Ovary (tissue), 9 donors: ENCODE measurements around the gene TGIF1. TPM values are rescaled to one million over a fixed set of nuclear protein-coding genes. Genes with fewer than 3 reads are reported as not detected.

Experiments used
- DNase-seq, 5 donors: peaks; one replicate each; pipeline ENCODE4 v3.0.0-alpha.2; 2019 to 2020
- H3K27ac ChIP-seq, 2 donors: fragments of 200-600 bp; one replicate each; pipeline versions ENCODE4 v1.5.1 to v1.8.0; 2019 to 2022
- H3K27me3 ChIP-seq: fragments of 200-600 bp; one replicate; pipeline ENCODE4 v1.8.0; 2022
- H3K36me3 ChIP-seq: fragments of 200-600 bp; sonication (generic); one replicate; pipeline ENCODE4 v1.5.1; 2019
- H3K4me1 ChIP-seq: one replicate; pipeline ENCODE4 v1.8.1; 2013; ENCODE audit warnings: mild to moderate bottlenecking, moderate library complexity; ENCODE audit not compliant: insufficient read depth
- H3K4me3 ChIP-seq: fragments of 200-600 bp; sonication (generic); one replicate; pipeline ENCODE4 v1.5.1; 2017
- H3K9me3 ChIP-seq, 2 donors: fragments of 200-600 bp in 1 of 2; sonication (generic) in 1 of 2; one replicate each; pipeline versions ENCODE4 v1.5.1 to v1.8.1; 2013 to 2019; ENCODE audit warnings: mild to moderate bottlenecking in 1 of 2, moderate library complexity in 1 of 2
- EP300 ChIP-seq: sonication (generic); formaldehyde crosslinking; IDR thresholded peaks from one replicate; pipeline ENCODE4 v1.6.1; 2017; ENCODE audit warnings: antibody characterized with exemption
- POLR2A ChIP-seq: fragments of 450-650 bp; IDR thresholded peaks from one replicate; pipeline ENCODE4 v1.6.1; 2017; ENCODE audit warnings: antibody characterized with exemption, mild to moderate bottlenecking, moderate library complexity
- WGBS, 3 donors: extraction: QIAGEN DNeasy Blood & Tissue Kit in 1 of 3; methylation state at CpG; one replicate each; pipeline versions ENCODE4 v1.1.5 to v1.1.7; 2013 to 2017; 5-methylcytosine and 5-hydroxymethylcytosine counted together
- intact Hi-C, 4 donors: fragments of 100-400 bp; cut with DNase I; formaldehyde crosslinking; loops; one replicate each; pipeline versions ENCODE4 v1.11.0 to v1.15.1; 2022 to 2023
- polyA plus RNA-seq, 2 donors: library from polyadenylated mRNA; stranded (reverse); fragments of 200-250 nt in 1 of 2; fragments of 350-450 nt in 1 of 2; fragmentation: Illumina TruSeq in 1 of 2; extraction: RNeasy Lipid Tissue Mini Kit (QIAGEN cat#74804) in 1 of 2; gene quantifications; one replicate each; pipeline ENCODE4 v1.2.3, GENCODE V29; 2013 to 2014
- total RNA-seq, 7 donors: library from RNA; depleted of rRNA in 2 of 7; stranded (reverse); fragments of >200 nt in 2 of 7; fragmentation: NEBNext Ultra II Directional in 3 of 7; extraction: Animal tissue kit (Norgen Biotek cat#: 25700) in 3 of 7; gene quantifications; one replicate each; pipeline versions ENCODE4 v1.1.0 to v1.2.4, GENCODE V29; 2016 to 2023
- TF ChIP-seq, protein P1 (sequence below), 3 donors: fragments of 450-650 bp in 2 of 3; fragments of 200-600 bp in 1 of 3; IDR thresholded peaks; one replicate each; pipeline versions ENCODE4 v1.5.1 to v1.8.0; 2016 to 2022; ENCODE audit warnings: antibody characterized with exemption in 3 of 3, mild to moderate bottlenecking in 1 of 3
- donor health status: DM: no; HTN: no; CAD: no; lungs with moderate emphysema.
- donor health status: DM: no; HTN: no; CAD: no.
- donor health status: Bipolar disorder and iron deficiency.
- donor health status: DM: yes; HTN: yes; CAD: no.
- donor health status: DM: no; HTN: no; CAD: no.
- donor health status: DM: yes; HTN: yes; CAD: no.

TGIF1 gene
- total and polyA plus RNA-seq, 9 donors: 30.9 to 93.4 (median 64.0) TPM

DNA sequence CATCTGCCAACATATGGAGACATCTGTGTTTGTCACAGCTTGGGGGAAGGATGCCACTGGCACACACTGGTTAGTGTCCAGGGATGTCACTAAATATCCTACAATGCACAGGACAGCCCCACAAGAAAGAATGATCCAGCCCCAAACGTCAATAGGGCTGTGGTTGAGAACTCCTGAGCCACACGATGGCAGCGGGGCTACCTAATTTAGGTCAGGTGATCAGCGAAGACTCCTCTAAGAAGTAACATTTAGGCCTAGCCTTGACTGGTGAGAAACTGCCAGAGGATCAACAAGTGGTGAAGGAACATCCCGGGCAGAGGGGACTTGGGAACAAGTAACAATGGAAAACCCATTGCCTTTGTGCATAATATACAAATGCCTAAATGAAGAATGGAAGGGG is 5.0 kb upstream of the TGIF1 start:
- 86 to 92% (median 87%) methylated on average over 5 of the region's 5 CpGs for WGBS, 3 donors
- TF ChIP-seq, protein P1, sequence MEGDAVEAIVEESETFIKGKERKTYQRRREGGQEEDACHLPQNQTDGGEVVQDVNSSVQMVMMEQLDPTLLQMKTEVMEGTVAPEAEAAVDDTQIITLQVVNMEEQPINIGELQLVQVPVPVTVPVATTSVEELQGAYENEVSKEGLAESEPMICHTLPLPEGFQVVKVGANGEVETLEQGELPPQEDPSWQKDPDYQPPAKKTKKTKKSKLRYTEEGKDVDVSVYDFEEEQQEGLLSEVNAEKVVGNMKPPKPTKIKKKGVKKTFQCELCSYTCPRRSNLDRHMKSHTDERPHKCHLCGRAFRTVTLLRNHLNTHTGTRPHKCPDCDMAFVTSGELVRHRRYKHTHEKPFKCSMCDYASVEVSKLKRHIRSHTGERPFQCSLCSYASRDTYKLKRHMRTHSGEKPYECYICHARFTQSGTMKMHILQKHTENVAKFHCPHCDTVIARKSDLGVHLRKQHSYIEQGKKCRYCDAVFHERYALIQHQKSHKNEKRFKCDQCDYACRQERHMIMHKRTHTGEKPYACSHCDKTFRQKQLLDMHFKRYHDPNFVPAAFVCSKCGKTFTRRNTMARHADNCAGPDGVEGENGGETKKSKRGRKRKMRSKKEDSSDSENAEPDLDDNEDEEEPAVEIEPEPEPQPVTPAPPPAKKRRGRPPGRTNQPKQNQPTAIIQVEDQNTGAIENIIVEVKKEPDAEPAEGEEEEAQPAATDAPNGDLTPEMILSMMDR (IDR thresholded peaks at IDR 0.05): no peak
- TF ChIP-seq EP300 (no peak), POLR2A (no peak)
- intact Hi-C loops: loop anchor here in 3 of 4 donors (5.0 kb wide), 4 partner anchors 78 to 222 kb away; partner anchors contain the start of gene MYL12B (in 1 of the 3)
- H3K27me3 ChIP-seq: no peaks in the 10 kb centered on the region
- no peaks in the 10 kb centered on the region for H3K36me3 ChIP-seq
- no peak overlapping the region for H3K4me3 ChIP-seq
- H3K4me1 ChIP-seq: peaks cover 4% of the 10 kb centered on the region
- no peak overlapping the region for H3K27ac ChIP-seq
- no peak for DNase-seq
- H3K9me3 ChIP-seq: no peaks in the 10 kb centered on the region

DNA sequence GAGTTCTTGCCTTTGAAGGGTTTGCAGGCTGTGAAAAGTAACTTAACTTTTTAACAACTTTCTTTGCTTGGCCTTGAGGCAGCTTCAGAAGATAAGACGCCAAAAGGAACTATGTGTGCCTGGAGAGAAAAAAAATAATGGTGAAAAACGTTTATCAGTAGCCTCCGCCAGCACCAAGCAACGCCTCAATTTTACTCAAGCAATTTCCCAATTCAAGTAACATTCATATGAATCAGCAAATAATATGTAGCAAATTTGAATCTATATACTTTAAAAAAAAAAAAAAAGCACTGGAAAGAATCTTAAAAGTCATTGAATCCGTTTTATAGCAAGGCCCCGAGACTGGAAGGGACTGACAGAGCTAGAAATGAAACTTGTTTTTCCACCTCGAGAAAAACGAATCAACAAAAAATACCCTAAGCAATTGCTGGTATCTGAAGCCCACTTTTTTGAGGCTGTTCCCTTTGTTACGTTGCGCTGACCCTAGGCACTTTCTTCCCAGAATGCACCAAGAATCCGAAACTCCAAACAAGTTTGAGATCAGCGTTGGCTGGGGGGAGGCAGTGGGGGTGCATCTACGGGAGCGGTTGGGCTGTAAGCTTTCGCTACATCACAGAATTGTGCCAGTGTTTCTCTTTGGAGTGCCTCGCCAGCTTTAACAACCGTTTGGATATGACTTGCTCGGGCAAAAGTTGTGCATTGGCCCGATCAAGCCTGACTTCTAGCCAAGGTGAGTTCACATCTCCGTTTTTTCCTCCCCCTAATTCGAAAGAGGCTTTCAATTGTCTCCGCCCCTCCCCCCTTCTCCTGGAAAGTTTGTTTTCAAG is 2.7 kb upstream of the TGIF1 start:
- H3K9me3 ChIP-seq: no peaks in the 10 kb centered on the region
- H3K27ac ChIP-seq: peak overlapping the region; percentile 72 to 97
- peak; percentile 65 to 81 (median 75) for DNase-seq
- H3K27me3 ChIP-seq: no peaks in the 10 kb centered on the region
- intact Hi-C loops: loop anchor here in 3 of 4 donors (5.0 kb wide), 3 partner anchors 145 to 220 kb away; partner anchors contain the start of gene MYL12B (in 1 of the 3)
- peaks cover 4% of the 10 kb centered on the region for H3K4me1 ChIP-seq
- peak overlapping the region; percentile 66 for H3K4me3 ChIP-seq
- no peaks in the 10 kb centered on the region for H3K36me3 ChIP-seq
- 0 to 1% (median 0%) methylated on average over 22 of the region's 22 CpGs for WGBS, 3 donors
- TF ChIP-seq POLR2A (no peak), EP300 (no peak)
- TF ChIP-seq, protein P1 (IDR thresholded peaks at IDR 0.05): no peak

DNA sequence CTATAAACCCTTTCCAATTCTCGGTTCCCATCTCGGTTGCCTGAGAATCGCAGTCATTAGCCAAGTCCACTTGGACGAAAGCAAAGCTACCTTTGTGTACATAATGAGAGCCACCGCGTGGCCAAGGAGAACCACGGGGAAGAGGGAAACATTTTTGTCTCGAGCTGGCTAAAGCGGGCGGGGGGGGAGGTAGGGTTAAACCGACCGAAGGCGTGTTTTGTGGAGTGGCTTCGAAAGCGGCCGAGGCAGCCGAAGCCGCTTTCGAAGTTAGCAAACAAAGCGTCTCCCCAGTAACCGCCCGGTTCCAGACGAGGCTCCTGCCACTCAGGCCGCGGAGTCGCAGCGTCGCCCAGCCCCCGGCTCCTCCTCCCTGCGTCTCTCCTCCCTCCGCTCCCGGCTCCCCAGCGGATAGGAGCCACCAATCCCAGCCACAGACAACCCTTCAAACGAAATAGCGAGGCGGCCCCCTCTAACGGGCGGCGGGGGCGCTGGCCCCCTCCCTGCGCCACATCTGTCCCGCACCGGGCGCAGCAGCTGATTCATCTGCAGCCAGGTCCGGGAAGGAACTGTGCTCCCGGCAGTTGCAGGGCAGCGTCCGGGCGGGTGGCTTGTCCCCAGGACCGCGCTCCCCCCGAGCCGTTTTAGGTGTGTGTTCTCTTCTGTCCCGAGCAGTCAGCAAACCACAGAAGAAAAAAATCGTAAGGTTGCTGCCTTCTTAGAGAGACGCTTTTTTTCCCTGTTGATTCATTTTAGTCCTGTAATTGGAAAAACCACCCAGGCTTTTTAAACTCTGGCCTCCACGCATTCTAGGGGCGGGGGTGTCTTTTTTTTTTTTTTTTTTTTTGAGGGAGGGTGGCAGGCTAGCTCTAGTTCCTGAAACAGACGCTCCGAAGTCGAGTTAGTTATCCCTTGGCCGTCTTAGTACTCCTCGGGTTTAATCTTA is 1.8 kb upstream of the TGIF1 start:
- no peaks in the 10 kb centered on the region for H3K9me3 ChIP-seq
- peak overlapping the region; percentile 66 for H3K4me3 ChIP-seq
- WGBS, 3 donors: 0 to 1% (median 1%) methylated on average over 42 to 63 of the region's 63 CpGs
- intact Hi-C loops: loop anchor here in 3 of 4 donors (5.0 kb wide), 3 partner anchors 144 to 219 kb away; partner anchors contain the start of gene MYL12B (in 1 of the 3)
- peak overlapping the region; percentile 72 to 97 for H3K27ac ChIP-seq
- no peak for TF ChIP-seq EP300
- TF ChIP-seq, protein P1 (IDR thresholded peaks at IDR 0.05): peak in 1 of 3 donors; percentile 27
- peak; percentile 77 for TF ChIP-seq POLR2A
- no peaks in the 10 kb centered on the region for H3K27me3 ChIP-seq
- DNase-seq: peak; percentile 92 to 94 (median 93)
- H3K36me3 ChIP-seq: no peaks in the 10 kb centered on the region
- H3K4me1 ChIP-seq: peaks cover 5% of the 10 kb centered on the region
